GM21717 (cell line): Measurements from ENCODE around the gene FXYD5.
"Not testable (repeated sequence)": the region's sequence is repeated elsewhere in the genome, so short reads cannot be mapped to it uniquely, and the experiment has no call there.

Experiments used
- ATAC-seq: cut with Tn5 transposase; IDR thresholded peaks from one replicate; pipeline ENCODE4 v1.9.1; 2021; ENCODE audit warnings: mild to moderate bottlenecking, moderate library complexity; ENCODE audit not compliant: unreplicated experiment

Gene FXYD5

DNA sequence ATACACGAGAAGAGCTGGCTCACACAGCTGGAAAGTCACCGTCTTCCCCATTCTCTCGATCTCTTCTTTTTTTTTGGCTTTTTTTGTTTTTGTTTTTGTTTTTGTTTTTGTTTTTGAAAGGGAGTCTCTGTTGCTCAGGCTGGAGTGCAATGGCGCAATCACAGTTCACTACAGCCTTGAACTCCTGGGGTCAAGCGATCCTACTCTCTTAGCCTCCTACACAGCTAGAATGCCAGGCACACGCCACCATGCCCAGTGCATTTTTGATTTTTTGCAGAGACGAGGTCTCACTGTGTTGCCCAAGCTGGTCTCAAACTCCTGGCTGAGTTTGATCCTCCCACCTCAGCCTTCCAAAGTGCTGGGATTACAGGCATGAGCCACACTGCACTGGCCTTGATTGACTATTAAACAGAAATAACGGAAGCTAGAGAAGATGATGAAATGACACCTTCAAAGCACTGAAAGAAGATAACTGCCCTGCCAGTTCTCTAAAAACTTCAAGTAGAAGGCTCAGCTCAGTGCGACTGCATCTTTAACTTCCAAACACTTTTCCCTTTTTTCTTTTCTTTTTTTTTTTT is 34.9 kb upstream of the FXYD5 start:
- no peak for ATAC-seq

DNA sequence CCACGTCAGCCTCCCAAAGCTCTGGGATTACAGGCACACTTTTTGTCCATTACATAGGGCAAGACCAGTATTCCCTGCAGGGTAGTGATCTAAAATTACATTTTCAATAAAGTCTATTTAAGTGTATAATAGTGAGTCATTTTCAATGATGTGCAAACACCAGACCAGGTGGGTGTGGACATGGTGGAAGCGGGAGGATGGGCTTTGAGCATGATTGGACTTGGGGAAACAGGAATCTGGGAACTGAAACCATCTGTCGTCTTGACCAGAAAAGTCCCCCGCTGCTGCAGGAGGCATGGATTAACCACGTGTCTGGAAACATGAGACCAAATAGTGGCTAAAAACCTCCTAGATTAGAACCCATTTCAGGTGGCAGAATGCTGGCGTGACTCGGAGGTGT is 34.0 kb upstream of the FXYD5 start:
- ATAC-seq: no peak

DNA sequence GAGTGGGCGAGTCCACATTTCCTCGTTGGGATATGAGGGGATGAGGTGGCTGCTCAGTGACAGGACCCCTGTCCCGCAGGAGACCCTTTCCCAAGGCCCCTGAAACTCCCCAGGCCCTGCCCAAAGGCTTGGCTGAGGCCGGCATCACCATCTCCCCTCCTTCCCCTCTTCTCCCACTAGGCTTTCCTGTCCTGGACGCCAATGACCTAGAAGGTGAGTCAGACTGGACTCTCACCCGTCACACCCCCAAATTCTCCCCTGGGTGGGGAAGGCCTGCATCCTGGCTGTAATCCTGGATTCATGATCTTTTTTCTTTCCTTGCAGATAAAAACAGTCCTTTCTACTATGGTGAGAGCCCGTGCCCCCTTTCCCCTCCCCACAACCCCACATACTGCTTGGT is 33.6 kb upstream of the FXYD5 start:
- ATAC-seq: no peak

DNA sequence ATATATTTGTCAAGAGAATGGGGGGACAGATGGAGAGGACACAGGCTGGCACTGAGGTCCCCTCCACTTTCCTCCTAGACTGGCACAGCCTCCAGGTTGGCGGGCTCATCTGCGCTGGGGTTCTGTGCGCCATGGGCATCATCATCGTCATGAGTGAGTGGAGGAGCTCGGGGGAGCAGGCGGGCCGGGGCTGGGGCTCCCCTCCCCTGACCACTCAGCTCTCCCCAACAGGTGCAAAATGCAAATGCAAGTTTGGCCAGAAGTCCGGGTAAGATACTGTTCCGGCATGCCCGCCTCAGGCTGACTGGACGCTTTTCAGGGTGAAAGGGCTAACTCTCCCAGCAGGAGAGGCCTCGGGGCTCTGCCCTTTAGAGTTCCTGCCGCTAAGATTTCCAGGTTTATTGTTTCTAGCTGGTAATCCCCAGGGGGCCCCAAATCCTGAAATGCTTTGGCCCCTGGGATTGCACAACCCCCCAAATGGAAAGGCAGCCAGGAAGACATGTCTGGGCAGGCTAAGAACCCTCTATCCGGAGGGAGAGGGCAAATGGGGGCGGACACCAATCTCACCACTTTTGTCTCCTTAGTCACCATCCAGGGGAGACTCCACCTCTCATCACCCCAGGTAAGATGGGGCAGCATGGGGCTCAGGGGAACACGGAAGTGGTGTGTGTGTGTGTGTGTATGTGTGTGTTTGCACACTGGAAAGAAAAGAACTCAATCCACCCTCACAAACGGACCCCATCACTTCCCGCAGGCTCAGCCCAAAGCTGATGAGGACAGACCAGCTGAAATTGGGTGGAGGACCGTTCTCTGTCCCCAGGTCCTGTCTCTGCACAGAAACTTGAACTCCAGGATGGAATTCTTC is 31.6 kb upstream of the FXYD5 start:
- ATAC-seq: no peak

DNA sequence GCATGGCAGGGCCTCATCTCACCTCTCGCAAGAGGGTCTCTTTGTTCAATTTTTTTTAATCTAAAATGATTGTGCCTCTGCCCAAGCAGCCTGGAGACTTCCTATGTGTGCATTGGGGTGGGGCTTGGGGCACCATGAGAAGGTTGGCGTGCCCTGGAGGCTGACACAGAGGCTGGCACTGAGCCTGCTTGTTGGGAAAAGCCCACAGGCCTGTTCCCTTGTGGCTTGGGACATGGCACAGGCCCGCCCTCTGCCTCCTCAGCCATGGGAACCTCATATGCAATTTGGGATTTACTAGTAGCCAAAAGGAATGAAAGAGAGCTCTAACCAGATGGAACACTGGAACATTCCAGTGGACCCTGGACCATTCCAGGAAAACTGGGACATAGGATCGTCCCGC is 31.0 kb upstream of the FXYD5 start:
- ATAC-seq: no peak

GRCh38 chr19:35124098-35125060 is 30.2 kb upstream of the FXYD5 start:
- no peak for ATAC-seq

DNA sequence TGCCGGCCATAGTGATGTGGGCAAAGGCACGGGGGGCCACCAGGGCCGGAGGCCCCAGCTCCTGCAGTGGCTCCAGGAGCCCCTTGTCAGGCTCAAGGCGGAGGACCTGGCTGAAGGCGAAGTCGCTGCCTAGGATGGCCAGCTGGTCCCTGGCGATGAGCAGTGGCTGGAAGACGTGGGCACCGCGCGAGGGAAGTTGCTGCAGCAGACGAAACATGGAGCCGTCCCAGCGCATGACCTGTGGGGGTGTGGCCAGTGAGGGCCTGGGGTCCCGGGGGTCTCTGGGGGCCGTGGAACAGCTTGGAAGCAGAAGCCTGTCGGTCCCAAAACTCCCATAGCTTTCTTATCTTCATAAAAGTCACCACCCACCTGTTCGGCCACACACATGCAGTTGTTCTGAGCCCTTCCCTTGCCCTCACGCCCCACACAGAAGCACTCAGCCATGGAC is 29.2 kb upstream of the FXYD5 start:
- no peak for ATAC-seq

DNA sequence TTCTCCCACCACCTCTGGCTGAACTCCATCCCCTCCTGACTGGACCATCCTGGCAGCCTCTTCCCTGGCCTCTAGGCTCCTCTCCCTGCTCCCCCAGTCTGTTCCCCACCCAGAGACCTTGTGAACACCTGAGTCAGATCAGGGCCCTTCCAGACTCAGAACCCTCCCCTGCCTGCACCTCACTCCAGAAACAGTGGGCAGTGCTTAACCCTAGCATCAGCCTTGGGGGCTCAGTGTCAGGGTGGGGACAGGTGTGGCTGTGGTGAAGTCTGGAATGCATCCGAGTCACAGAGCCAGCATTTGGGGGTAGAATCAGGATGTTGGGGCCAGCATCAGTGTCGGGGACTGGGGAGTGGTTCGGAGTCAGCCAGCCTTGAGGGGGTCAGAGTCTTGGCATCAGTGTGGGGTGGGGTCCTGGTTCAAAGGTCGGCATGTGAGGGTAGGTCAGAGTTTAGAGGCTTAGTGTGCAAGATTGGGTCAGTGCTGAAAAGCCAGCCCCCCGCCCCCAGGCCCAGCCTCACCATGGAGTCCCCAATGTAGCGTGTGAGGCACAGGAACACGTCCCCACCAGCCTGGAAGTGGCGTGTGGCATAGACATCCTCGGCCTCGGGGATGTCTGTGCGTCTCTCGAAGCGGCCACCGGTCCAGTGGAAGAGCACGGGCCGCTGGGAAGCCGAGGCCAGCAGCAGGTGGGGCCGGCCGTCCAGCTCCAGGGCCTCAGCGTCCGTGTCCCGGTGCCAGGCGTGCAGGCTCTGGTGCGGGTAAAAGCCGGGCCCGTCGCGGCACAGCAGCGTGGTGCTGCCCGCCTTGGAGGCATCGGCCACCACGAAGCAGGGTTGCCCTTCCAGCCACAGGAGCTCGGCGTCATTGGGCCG is 28.5 kb upstream of the FXYD5 start:
- ATAC-seq: no peak

DNA sequence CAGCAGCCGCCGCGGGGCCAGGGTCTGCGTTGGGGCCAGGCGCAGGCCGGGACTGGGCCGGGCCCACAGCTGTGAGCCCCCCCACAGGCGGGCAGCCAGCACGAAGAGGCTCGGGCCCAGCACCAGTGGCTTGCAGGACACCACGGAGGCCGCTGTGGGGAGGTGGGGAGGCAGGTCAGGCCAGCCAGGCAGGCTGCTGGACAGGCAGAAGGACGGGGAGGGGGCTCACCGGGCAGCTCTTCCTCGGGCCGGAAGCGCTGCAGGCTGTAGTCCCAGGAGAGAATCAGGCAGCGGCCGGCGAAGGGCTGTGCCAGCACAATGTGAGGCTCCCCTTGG is 27.9 kb upstream of the FXYD5 start:
- no peak for ATAC-seq

DNA sequence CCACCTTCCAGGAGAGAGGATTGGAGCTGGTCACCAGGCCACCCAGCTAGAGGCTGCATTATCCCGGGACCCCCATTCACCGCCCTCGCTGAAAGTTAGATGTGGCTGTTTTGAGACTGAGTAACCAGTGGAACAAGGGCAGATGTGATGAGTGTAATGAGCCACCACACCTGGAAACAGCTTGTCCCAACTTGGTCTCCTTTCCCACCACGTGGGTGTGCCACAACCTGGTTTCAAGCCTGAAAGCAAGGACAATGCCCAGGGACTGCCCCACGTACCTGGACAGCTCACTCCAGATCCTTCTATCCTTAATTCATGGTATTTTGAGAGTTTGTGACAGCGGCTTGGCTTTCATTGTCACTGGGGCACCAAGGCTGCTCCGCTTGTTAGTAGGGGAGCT is 26.7 kb upstream of the FXYD5 start:
- ATAC-seq: no peak

DNA sequence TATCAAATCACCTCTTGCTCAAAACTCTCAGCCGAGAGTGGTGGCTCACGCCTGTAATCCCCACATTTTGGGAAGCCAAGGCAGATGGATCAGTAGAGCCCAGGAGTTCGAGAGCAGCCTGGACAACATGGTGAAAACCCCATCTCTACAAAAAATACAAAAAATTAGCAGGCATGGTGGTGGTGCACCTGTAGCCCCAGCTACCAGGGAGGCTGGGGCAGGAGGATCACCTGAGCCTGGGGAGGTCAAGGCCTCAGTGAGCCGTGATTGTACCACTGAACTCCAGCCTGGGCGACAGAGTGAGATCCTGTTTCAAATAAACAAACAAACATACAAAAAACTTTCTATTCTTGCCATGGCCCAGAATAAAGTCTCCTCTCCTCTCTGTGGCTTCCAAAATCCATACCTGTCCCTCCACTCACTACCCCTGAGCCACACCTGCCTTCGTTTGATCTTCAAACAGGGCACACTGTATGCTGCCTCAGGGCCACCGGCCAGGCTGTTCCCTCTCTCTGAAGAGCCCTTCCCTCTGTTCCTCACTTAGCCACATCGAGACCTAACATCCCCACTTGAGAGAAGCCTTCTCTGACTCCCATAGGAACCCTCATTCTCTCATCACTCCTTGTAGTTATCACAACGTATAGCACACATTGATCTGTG is 26.0 kb upstream of the FXYD5 start:
- ATAC-seq: no peak

DNA sequence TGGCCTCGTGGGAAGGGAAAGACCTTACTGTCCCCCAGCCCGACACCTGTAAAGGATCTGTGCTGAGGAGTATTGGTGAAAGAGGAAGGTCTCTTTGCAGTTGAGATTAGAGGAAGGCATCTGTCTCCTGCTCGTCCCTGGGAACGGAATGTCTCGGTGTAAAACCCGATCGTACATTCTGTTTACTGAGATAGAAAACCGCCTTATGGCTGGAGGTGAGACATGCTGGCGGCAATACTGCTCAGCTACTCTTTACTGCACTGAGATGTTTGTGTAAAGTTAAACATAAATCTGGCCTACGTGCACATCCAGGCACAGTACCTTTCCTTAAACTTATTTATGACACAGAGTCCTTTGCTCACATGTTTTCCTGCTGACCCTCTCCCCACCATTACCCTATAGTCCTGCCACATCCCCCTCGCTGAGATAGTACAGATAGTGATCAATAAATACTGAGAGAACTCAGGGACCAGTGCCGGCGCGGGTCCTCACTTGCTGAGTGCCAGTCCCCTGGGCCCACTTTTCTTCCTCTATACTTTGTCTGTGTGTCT is 24.7 kb upstream of the FXYD5 start:
- ATAC-seq: not testable (repeated sequence)

- ATAC-seq: no peak
Measured at GRCh38 chr19:35130761-35131720, 23.5 kb upstream of the FXYD5 start.

- ATAC-seq: no peak
Measured at GRCh38 chr19:35132254-35132653, 22.3 kb upstream of the FXYD5 start.

DNA sequence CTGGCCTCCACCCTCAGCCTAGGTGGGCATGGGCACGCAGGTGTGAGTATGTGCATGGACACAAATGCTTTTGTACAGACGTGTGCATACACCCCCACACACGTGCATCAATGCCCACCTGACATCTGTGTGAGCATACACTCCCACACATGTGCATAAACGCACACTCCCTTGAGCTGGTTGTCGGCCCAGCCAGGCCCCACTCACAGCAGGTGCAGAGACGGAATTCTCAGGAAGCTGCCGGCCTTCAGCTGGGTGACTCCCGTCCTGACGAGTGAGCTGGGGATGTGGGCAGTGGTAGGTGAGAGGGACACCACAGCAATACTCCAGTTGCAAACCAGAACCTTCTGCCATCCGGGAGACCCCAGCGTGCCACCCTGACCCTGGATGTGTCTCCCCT is 20.7 kb upstream of the FXYD5 start:
- no peak for ATAC-seq

GRCh38 chr19:35134601-35135242 is 19.8 kb upstream of the FXYD5 start, which contains the start of gene LGI4:
Gene LGI4 (minus strand): TSS chr19:35135059. CDS start chr19:35134680, 379 bp downstream.
- ATAC-seq: no peak

DNA sequence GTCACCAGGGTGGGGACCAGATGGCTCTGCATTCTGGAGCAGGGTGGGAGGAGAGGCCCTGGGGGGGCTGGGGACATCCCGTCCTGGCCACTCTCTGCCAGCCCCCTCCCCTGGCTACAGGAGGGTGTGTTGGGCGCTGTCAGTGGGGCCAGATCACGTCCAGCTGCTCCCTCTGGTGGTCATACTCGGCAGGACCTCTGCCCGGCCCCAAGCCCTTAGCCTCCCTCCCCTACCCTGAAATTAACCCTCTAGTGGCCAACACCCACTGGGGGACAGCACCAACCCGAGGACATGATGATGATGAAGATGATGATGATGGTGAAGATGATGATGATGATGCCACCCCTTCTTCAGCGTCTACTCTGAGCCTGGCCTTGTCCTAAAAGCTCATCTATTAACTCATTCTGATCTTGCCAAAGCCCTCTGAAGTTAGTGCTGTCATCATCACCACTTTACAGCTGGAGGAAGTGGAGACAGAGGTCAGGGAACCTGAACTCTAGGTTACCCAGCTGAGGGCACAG is 19.1 kb upstream of the FXYD5 start:
- ATAC-seq: no peak

- no peak for ATAC-seq
Measured at GRCh38 chr19:35136231-35136630, 18.3 kb upstream of the FXYD5 start.
